SK-N-SH (cell line): Measurements from ENCODE around the gene ARL5A. TPM values are rescaled to one million over a fixed set of nuclear protein-coding genes. Genes with fewer than 3 reads are reported as not detected.
A peak's percentile ranks its signal among the peaks of the same experiment; 100 is the strongest.

Source experiments
- CTCF ChIA-PET: fragments of 300-600, 350-600 bp; formaldehyde crosslinking; extraction: SDS; loops from one replicate; lab custom pipeline; 2021; lab: Yijun Ruan, JAX
- POLR2A ChIA-PET: fragments of 350-600 bp; sonication (Branson Sonifier 250); formaldehyde crosslinking; extraction: SDS; loops from one replicate; lab custom pipeline; 2020; ENCODE audit warnings: antibody characterized with exemption, inconsistent platforms; lab: Yijun Ruan, JAX
- DNase-seq: peaks from one replicate; pipeline ENCODE4 v3.0.0; 2012
- H2AFZ ChIP-seq: fragments of 200-600 bp; sonication (generic); 2 replicates; pipeline ENCODE4 v1.8.1; 2016; ENCODE audit warnings: antibody characterized with exemption, mild to moderate bottlenecking, low read depth
- H3F3A ChIP-seq: fragments of 200-600 bp; sonication (generic); replicated peaks from 2 replicates; pipeline ENCODE3; 2016; ENCODE audit warnings: antibody characterized with exemption, mild to moderate bottlenecking; ENCODE audit not compliant: insufficient read depth
- H3K27ac ChIP-seq, 2 experiments: fragments of 200-500 bp in 1 of 2; fragments of 200-600 bp in 1 of 2; sonication (Bioruptor generic) in 1 of 2; sonication (generic), shearing (Covaris generic) in 1 of 2; 2 replicates each; pipeline versions ENCODE4 v1.5.1 to v1.6.1; 2014 to 2016; ENCODE audit warnings: low read depth in 2 of 2, inconsistent platforms in 1 of 2, low read length in 1 of 2, mild to moderate bottlenecking in 1 of 2, mixed read lengths in 1 of 2
- H3K27me3 ChIP-seq: fragments of 200-600 bp; sonication (generic), shearing (Covaris generic); 2 replicates; pipeline ENCODE4 v1.6.1; 2016; ENCODE audit warnings: mixed run types; ENCODE audit not compliant: insufficient read depth
- H3K36me3 ChIP-seq, 2 experiments: fragments of 200-500 bp in 1 of 2; fragments of 200-600 bp in 1 of 2; sonication (Bioruptor generic) in 1 of 2; sonication (generic) in 1 of 2; replicated peaks in 1 of 2; 2 replicates each; pipeline versions ENCODE3 to v1.5.1; 2014 to 2016; ENCODE audit warnings: low read length in 1 of 2, mild to moderate bottlenecking in 1 of 2; ENCODE audit not compliant: insufficient read depth in 2 of 2, control insufficient read depth in 1 of 2
- H3K4me1 ChIP-seq, 2 experiments: fragments of 200-500 bp in 1 of 2; fragments of 200-600 bp in 1 of 2; sonication (Bioruptor generic) in 1 of 2; sonication (generic), shearing (Covaris generic) in 1 of 2; 2 replicates each; pipeline versions ENCODE4 v1.5.1 to v1.6.1; 2014 to 2016; ENCODE audit warnings: low read depth in 1 of 2, low read length in 1 of 2, mixed run types in 1 of 2; ENCODE audit not compliant: insufficient read depth in 2 of 2, control insufficient read depth in 1 of 2
- H3K4me2 ChIP-seq: fragments of 200-600 bp; sonication (generic), shearing (Covaris generic); 2 replicates; pipeline ENCODE4 v1.6.1; 2017; ENCODE audit warnings: mixed run types
- H3K4me3 ChIP-seq, 2 experiments: fragments of 200-500 bp in 1 of 2; fragments of 200-600 bp in 1 of 2; sonication (Bioruptor generic) in 1 of 2; sonication (generic), shearing (Covaris generic) in 1 of 2; 2 replicates each; pipeline versions ENCODE4 v1.5.1 to v1.8.1; 2014 to 2016; ENCODE audit warnings: low read depth in 2 of 2, inconsistent platforms in 1 of 2, low read length in 1 of 2, mild to moderate bottlenecking in 1 of 2, mixed read lengths in 1 of 2, moderate library complexity in 1 of 2
- H3K79me2 ChIP-seq: fragments of 200-600 bp; sonication (generic); 2 replicates; pipeline ENCODE4 v1.8.1; 2017; ENCODE audit warnings: mild to moderate bottlenecking; ENCODE audit not compliant: insufficient read depth
- H3K9ac ChIP-seq: fragments of 200-600 bp; sonication (generic); 2 replicates; pipeline ENCODE4 v1.6.1; 2017; ENCODE audit warnings: mixed run types
- H3K9me2 ChIP-seq: fragments of 200-600 bp; sonication (generic); 2 replicates; pipeline ENCODE4 v1.6.1; 2017; ENCODE audit warnings: mixed run types
- H3K9me3 ChIP-seq: fragments of 200-600 bp; sonication (generic); 2 replicates; pipeline ENCODE4 v1.6.1; 2017; ENCODE audit warnings: mixed run types, mild to moderate bottlenecking, moderate library complexity
- H4K20me1 ChIP-seq: fragments of 200-600 bp; sonication (generic); 2 replicates; pipeline ENCODE4 v1.6.1; 2017; ENCODE audit warnings: mild to moderate bottlenecking, mixed run types; ENCODE audit not compliant: insufficient read depth
- CHD2 ChIP-seq: fragments of 150-350 bp; IDR thresholded peaks from 2 replicates; pipeline ENCODE4 v1.6.1; 2018; ENCODE audit warnings: low read length; ENCODE audit not compliant: partially characterized antibody
- EP300 ChIP-seq, 2 experiments: IDR thresholded peaks; 2 replicates each; pipeline versions ENCODE4 v1.4.0 to v1.6.1; 2012; ENCODE audit warnings: borderline replicate concordance in 1 of 2, low read depth in 1 of 2, low read length in 1 of 2
- FOSL2 ChIP-seq: IDR thresholded peaks from 2 replicates; pipeline ENCODE4 v1.4.0; 2012; ENCODE audit warnings: low read depth, mild to moderate bottlenecking, moderate library complexity, borderline replicate concordance
- FOXM1 ChIP-seq: IDR thresholded peaks from 2 replicates; pipeline ENCODE4 v1.4.0; 2012; ENCODE audit warnings: low read depth, mild to moderate bottlenecking
- GATA2 ChIP-seq: sonication (generic); formaldehyde crosslinking; IDR thresholded peaks from 2 replicates; pipeline ENCODE4 v1.5.0; 2020; ENCODE audit warnings: mild to moderate bottlenecking, missing genetic modification reagents
- MAX ChIP-seq: IDR thresholded peaks from 2 replicates; pipeline ENCODE4 v1.4.0; 2012; ENCODE audit warnings: low read depth
- NFIC ChIP-seq: IDR thresholded peaks from 2 replicates; pipeline ENCODE4 v1.4.0; 2012; ENCODE audit warnings: borderline replicate concordance
- PBX3 ChIP-seq: IDR thresholded peaks from 2 replicates; pipeline ENCODE4; 2012
- POLR2AphosphoS5 ChIP-seq: IDR thresholded peaks from 2 replicates; pipeline ENCODE4 v1.6.1; 2012; ENCODE audit warnings: low read depth, low read length
- RXRA ChIP-seq: IDR thresholded peaks from 2 replicates; pipeline ENCODE4 v1.4.0; 2012; ENCODE audit warnings: low read depth, mild to moderate bottlenecking, borderline replicate concordance
- USF2 ChIP-seq: fragments of 150-350 bp; IDR thresholded peaks from 2 replicates; pipeline ENCODE4 v1.6.1; 2017; ENCODE audit warnings: antibody characterized with exemption, low read length, low read depth, borderline replicate concordance
- WGBS: methylation state at CpG from one replicate; pipeline ENCODE4 v1.1.6; 2017; ENCODE audit warnings: low lambda C conversion rate; 5-methylcytosine and 5-hydroxymethylcytosine counted together
- polyA plus RNA-seq, 3 experiments: library from polyadenylated mRNA; depleted of rRNA; stranded (reverse); fragments of >200 nt; gene quantifications; 2 replicates each; pipeline ENCODE4 v1.2.3, GENCODE V29; 2012

Gene ARL5A
- polyA plus RNA-seq, 1 of the 3 experiments (the other 2 are of a cell fraction) = 8.2 TPM

- Histone ChIP-seq H2AFZ (no peak overlapping the region), H3K4me1 (peaks cover 0 to 4% of the 10 kb centered on the region in 2 experiments; a peak in 1 of 4 replicates), H3K36me3 (no peaks in the 10 kb centered on the region), H3F3A (no peaks in the 10 kb centered on the region), H4K20me1 (no peaks in the 10 kb centered on the region), H3K79me2 (no peaks in the 10 kb centered on the region), H3K27me3 (no peaks in the 10 kb centered on the region), H3K9me3 (no peaks in the 10 kb centered on the region), H3K9me2 (no peaks in the 10 kb centered on the region), H3K4me3 (no peak overlapping the region), H3K27ac (no peak overlapping the region), H3K9ac (no peak overlapping the region)
- CTCF ChIA-PET = interaction anchor here (0.8 to 1.1 kb wide), 2 partner anchors 27 to 76 kb away, joined by 3 read pairs; no protein-coding TSS in a partner anchor
- WGBS = 88% methylated on average over 2 of the region's 2 CpGs
- no peak for DNase-seq
- TF ChIP-seq FOSL2 = no peak
- TF ChIP-seq CHD2 = no peak
- no peak for TF ChIP-seq USF2
- TF ChIP-seq NFIC = no peak
- no peak for TF ChIP-seq POLR2AphosphoS5
- no peak for TF ChIP-seq EP300 (IDR thresholded peaks at IDR 0.05; ENCODE audit: borderline replicate concordance in 1 of 2, low read depth in 1 of 2, low read length in 1 of 2)
- no peak for TF ChIP-seq MAX
- TF ChIP-seq FOXM1 = no peak
- TF ChIP-seq, all 33 proteins: peak for 0
- no peak overlapping the region for H3K4me2 ChIP-seq
- POLR2A ChIA-PET = no interaction called here
Observed at GRCh38 chr2:151841047-151841424, 12.8 kb upstream of the ARL5A start.

- H3K4me1 ChIP-seq = peaks cover 0 to 4% of the 10 kb centered on the region in 2 experiments; a peak in 1 of 4 replicates
Observed at GRCh38 chr2:151840216-151841046, 12.2 kb upstream of the ARL5A start.

More at GRCh38 chr2:151840216-151841046, 12.2 kb upstream of the ARL5A start:
- TF ChIP-seq RXRA (no peak), GATA2 (no peak), POLR2AphosphoS5 (no peak), FOSL2 (no peak), PBX3 (peak; percentile 24; the same call in 1 of the 2 replicates), USF2 (no peak)
- TF ChIP-seq, all 33 proteins: peak for 1
- CTCF ChIA-PET = interaction anchor here (0.8 to 1.1 kb wide), 2 partner anchors 28 to 77 kb away, joined by 3 read pairs; no protein-coding TSS in a partner anchor
- Histone ChIP-seq H4K20me1 (no peaks in the 10 kb centered on the region), H3K4me2 (no peak overlapping the region), H3F3A (no peaks in the 10 kb centered on the region), H3K4me3 (no peak overlapping the region), H3K27me3 (no peaks in the 10 kb centered on the region), H3K9ac (no peak overlapping the region), H3K9me3 (no peaks in the 10 kb centered on the region), H3K27ac (no peak overlapping the region), H2AFZ (no peak overlapping the region), H3K9me2 (no peaks in the 10 kb centered on the region), H3K36me3 (no peaks in the 10 kb centered on the region), H3K79me2 (no peaks in the 10 kb centered on the region)
- POLR2A ChIA-PET = no interaction called here
- WGBS = 61% methylated on average over 5 of the region's 5 CpGs
- peak; percentile 13 for DNase-seq
